Measurements from ENCODE around the gene IGDCC3. TPM values are rescaled to one million over a fixed set of nuclear protein-coding genes. Genes with fewer than 3 reads are reported as not detected.

Gene IGDCC3
- total and polyA plus RNA-seq, 2 of the 8 experiments (the other 6 are each of a cell fraction or from before 2014, with no cell fraction given), result 26.8 to 45.7 TPM

- TF ChIP-seq TAF7 (optimal IDR thresholded peaks at IDR 0.05; ENCODE audit: borderline replicate concordance, low read depth, low read length) (peak; percentile 40), RAD21 (IDR thresholded peaks at IDR 0.05 in 1 of 2, conservative IDR thresholded peaks at IDR 0.05 in 1 of 2; ENCODE audit: low read depth in 2 of 2, low read length in 2 of 2) (peak; percentile 99 to 100)
Observed at GRCh38 chr15:65318870-65319356, 58.9 kb downstream of the IGDCC3 start (continued).

Measured in H1 (cell line).